Uterus (tissue), 4 donors: ENCODE data around the gene PDGFD. TPM values are rescaled to one million over a fixed set of nuclear protein-coding genes. Genes with fewer than 3 reads are reported as not detected.

ENCODE experiments used
- DNase-seq, 2 donors: peaks; one replicate each; pipeline ENCODE4 v3.0.0-alpha.2; 2019 to 2020
- H3K27ac ChIP-seq, 2 donors: fragments of 200-600 bp; sonication (generic); 1 replicate in 1 of 2; 2 replicates in 1 of 2; pipeline ENCODE4 v1.5.1; 2016 to 2018
- H3K27me3 ChIP-seq, 2 donors: fragments of 200-600 bp; sonication (generic); one replicate each; pipeline ENCODE4 v1.5.1; 2018 to 2019; ENCODE audit warnings: control low read depth in 1 of 2
- H3K36me3 ChIP-seq, 2 donors: fragments of 200-600 bp; sonication (generic); one replicate each; pipeline ENCODE4 v1.5.1; 2019; ENCODE audit warnings: control low read depth in 1 of 2
- H3K4me1 ChIP-seq, 2 donors: fragments of 200-600 bp; sonication (generic); one replicate each; pipeline ENCODE4 v1.5.1; 2018 to 2019; ENCODE audit warnings: control low read depth in 1 of 2
- H3K4me3 ChIP-seq, 2 donors: fragments of 200-600 bp; sonication (generic); 1 replicate in 1 of 2; 2 replicates in 1 of 2; pipeline ENCODE4 v1.5.1; 2018 to 2019; ENCODE audit warnings: mild to moderate bottlenecking in 1 of 2
- H3K9me3 ChIP-seq, 2 donors: fragments of 200-600 bp; sonication (generic); one replicate each; pipeline ENCODE4 v1.5.1; 2019; ENCODE audit warnings: control low read depth in 1 of 2
- CTCF ChIP-seq, 4 experiments: fragments of 200-600 bp in 2 of 4; fragments of 450-650 bp in 2 of 4; sonication (generic) in 2 of 4; IDR thresholded peaks; one replicate each; pipeline ENCODE4 v1.5.1; 2016 to 2019; ENCODE audit warnings: antibody characterized with exemption in 4 of 4, mild to moderate bottlenecking in 2 of 4, moderate library complexity in 1 of 4
- POLR2A ChIP-seq, 2 donors: fragments of 450-650 bp; IDR thresholded peaks; one replicate each; pipeline ENCODE4 v1.6.1; 2016; ENCODE audit warnings: antibody characterized with exemption in 2 of 2, mild to moderate bottlenecking in 1 of 2, moderate library complexity in 1 of 2
- intact Hi-C: fragments of 100-400 bp; cut with DNase I; formaldehyde crosslinking; loops from one replicate; pipeline ENCODE4 v1.15.1; 2023; ENCODE audit warnings: low total_unique reads
- total RNA-seq, 4 donors: library from RNA; depleted of rRNA in 3 of 4; stranded (reverse); fragments of >200 nt in 3 of 4; gene quantifications; one replicate each; pipeline versions ENCODE4 v1.1.0 to v1.2.4, GENCODE V29; 2014 to 2023
- donor health status: DM: yes; HTN: yes; CAD: no.

The PDGFD gene
- total RNA-seq, 4 donors from 2014 or later, result 2.8 to 57.9 (median 23.9) TPM

- no peak for TF ChIP-seq POLR2A (IDR thresholded peaks at IDR 0.05)
- no peak for TF ChIP-seq CTCF (IDR thresholded peaks at IDR 0.05)
- intact Hi-C loops, result no loop called here
- H3K36me3 ChIP-seq, result no peaks in the 10 kb centered on the region
Observed at GRCh38 chr11:103940551-103940950, 223.4 kb downstream of the PDGFD start.

GRCh38 chr11:103939694-103940093, 224.3 kb downstream of the PDGFD start:
- no peaks in the 10 kb centered on the region for H3K27me3 ChIP-seq
- no peaks in the 10 kb centered on the region for H3K9me3 ChIP-seq
- H3K4me1 ChIP-seq, result no peaks in the 10 kb centered on the region
- DNase-seq, result no peak
- no peak overlapping the region for H3K4me3 ChIP-seq
- H3K27ac ChIP-seq, result no peak overlapping the region
- intact Hi-C loops, result no loop called here
- H3K36me3 ChIP-seq, result no peaks in the 10 kb centered on the region
- TF ChIP-seq POLR2A (IDR thresholded peaks at IDR 0.05) (no peak), CTCF (IDR thresholded peaks at IDR 0.05) (no peak)

More at GRCh38 chr11:103940551-103940950, 223.4 kb downstream of the PDGFD start:
- no peaks in the 10 kb centered on the region for H3K9me3 ChIP-seq
- H3K27me3 ChIP-seq, result no peaks in the 10 kb centered on the region
- no peak for DNase-seq
- no peak overlapping the region for H3K27ac ChIP-seq
- no peak overlapping the region for H3K4me3 ChIP-seq
- no peaks in the 10 kb centered on the region for H3K4me1 ChIP-seq

GRCh38 chr11:103936059-103936458, 227.9 kb downstream of the PDGFD start:
- H3K9me3 ChIP-seq, result no peaks in the 10 kb centered on the region
- no peaks in the 10 kb centered on the region for H3K4me1 ChIP-seq
- no peak overlapping the region for H3K4me3 ChIP-seq
- no peaks in the 10 kb centered on the region for H3K36me3 ChIP-seq
- no peak overlapping the region for H3K27ac ChIP-seq
- no peak for DNase-seq
- TF ChIP-seq CTCF (IDR thresholded peaks at IDR 0.05) (no peak), POLR2A (IDR thresholded peaks at IDR 0.05) (no peak)
- intact Hi-C loops, result no loop called here
- H3K27me3 ChIP-seq, result no peaks in the 10 kb centered on the region

GRCh38 chr11:103935219-103935618, 228.7 kb downstream of the PDGFD start:
- DNase-seq, result no peak
- Histone ChIP-seq H3K27me3 (no peaks in the 10 kb centered on the region), H3K9me3 (no peaks in the 10 kb centered on the region), H3K4me1 (no peaks in the 10 kb centered on the region), H3K27ac (no peak overlapping the region), H3K36me3 (no peaks in the 10 kb centered on the region), H3K4me3 (no peak overlapping the region)
- TF ChIP-seq POLR2A (IDR thresholded peaks at IDR 0.05), result no peak
- no peak for TF ChIP-seq CTCF (IDR thresholded peaks at IDR 0.05)
- intact Hi-C loops, result no loop called here

GRCh38 chr11:103929170-103929903, 234.6 kb downstream of the PDGFD start:
- Histone ChIP-seq H3K36me3 (no peaks in the 10 kb centered on the region), H3K27ac (no peak overlapping the region), H3K4me3 (no peak overlapping the region), H3K27me3 (no peaks in the 10 kb centered on the region), H3K4me1 (no peaks in the 10 kb centered on the region), H3K9me3 (no peaks in the 10 kb centered on the region)
- intact Hi-C loops, result no loop called here
- TF ChIP-seq POLR2A (IDR thresholded peaks at IDR 0.05) (no peak), CTCF (IDR thresholded peaks at IDR 0.05) (no peak)
- DNase-seq, result no peak
